Activated naive CD4-positive, alpha-beta T cell treated with anti-CD3 and anti-CD28 coated beads for 36 hours (primary cell): Measurements from ENCODE around the gene PILRB. TPM values are rescaled to one million over a fixed set of nuclear protein-coding genes. Genes with fewer than 3 reads are reported as not detected.

Source experiments
- CTCF ChIA-PET: fragments of 350-600 bp; sonication (Branson Sonifier 250); formaldehyde crosslinking; loops from one replicate; lab custom pipeline; 2021; ENCODE audit warnings: antibody characterized with exemption; lab: Charles Lee
- DNase-seq: peaks from one replicate; pipeline ENCODE4 v3.0.0-alpha.2; 2020
- H3K27ac Mint-ChIP-seq: one replicate; pipeline ENCODE4 v1.8.0; 2021; ENCODE audit warnings: mild to moderate bottlenecking, mixed read lengths
- H3K27me3 Mint-ChIP-seq: one replicate; pipeline ENCODE4 v1.8.0; 2021; ENCODE audit warnings: low read depth, mixed read lengths
- H3K36me3 Mint-ChIP-seq: one replicate; pipeline ENCODE4 v1.8.0; 2021; ENCODE audit warnings: low read depth, mixed read lengths
- H3K4me1 Mint-ChIP-seq: one replicate; pipeline ENCODE4 v1.8.0; 2021; ENCODE audit warnings: low read depth, mixed read lengths
- H3K4me3 Mint-ChIP-seq: one replicate; pipeline ENCODE4 v1.8.0; 2021; ENCODE audit warnings: mild to moderate bottlenecking, moderate library complexity, mixed read lengths
- H3K9me3 Mint-ChIP-seq: one replicate; pipeline ENCODE4 v1.8.0; 2021; ENCODE audit warnings: mixed read lengths
- intact Hi-C: fragments of 100-400 bp; cut with micrococcal nuclease; formaldehyde crosslinking; loops from one replicate; pipeline ENCODE4 v1.15.1; 2023
- total RNA-seq, 2 experiments: library from RNA; stranded (reverse); gene quantifications; one replicate each; pipeline ENCODE4 v1.2.3, GENCODE V29; 2021

The PILRB gene
- total RNA-seq, 2 experiments from 2014 or later: 30.5 to 31.4 TPM

DNA sequence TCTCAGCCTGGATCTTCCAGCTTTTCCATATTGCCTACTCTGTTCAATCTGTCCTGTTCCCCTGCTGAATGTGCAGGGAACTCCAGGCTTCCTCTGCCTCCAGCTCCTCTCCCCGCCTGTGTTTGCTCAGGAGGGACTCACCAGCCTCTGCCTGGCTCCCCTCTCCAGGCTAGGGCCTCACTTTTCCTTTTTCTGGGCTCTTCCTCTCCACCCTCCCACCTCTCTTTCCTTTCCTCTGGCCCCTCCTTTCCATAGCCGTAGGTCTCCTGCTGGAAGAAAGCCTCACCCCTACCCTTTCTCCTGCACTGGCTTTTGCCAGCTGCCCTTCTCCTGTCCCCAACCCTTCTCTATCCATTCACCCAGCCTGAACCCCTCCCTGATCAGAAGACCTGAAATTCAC is 40.3 kb downstream of the PILRB start:
- Mint-ChIP-seq H3K4me1 (peaks cover 28% of the 10 kb centered on the region), H3K27ac (no peak overlapping the region), H3K27me3 (peaks cover 12% of the 10 kb centered on the region), H3K36me3 (no peaks in the 10 kb centered on the region), H3K9me3 (no peaks in the 10 kb centered on the region), H3K4me3 (no peak overlapping the region)
- intact Hi-C loops: no loop called here
- CTCF ChIA-PET: interaction anchor here (0.6 to 3.2 kb wide), 2 partner anchors 9 to 62 kb away, joined by 3 to 14 read pairs; no protein-coding TSS in a partner anchor
- no peak for DNase-seq

GRCh38 chr7:100400041-100400440 is 42.1 kb downstream of the PILRB start:
- Mint-ChIP-seq H3K27me3 (peaks cover 8% of the 10 kb centered on the region), H3K36me3 (no peaks in the 10 kb centered on the region), H3K9me3 (no peaks in the 10 kb centered on the region), H3K4me3 (no peak overlapping the region), H3K4me1 (peaks cover 28% of the 10 kb centered on the region), H3K27ac (no peak overlapping the region)
- CTCF ChIA-PET: interaction anchor here (1.0 kb wide), 1 partner anchor 166 kb away, joined by 3 read pairs; no protein-coding TSS in a partner anchor
- intact Hi-C loops: loop anchor here (1.0 kb wide), 1 partner anchor 50 kb away; no protein-coding TSS in a partner anchor
- DNase-seq: no peak

DNA sequence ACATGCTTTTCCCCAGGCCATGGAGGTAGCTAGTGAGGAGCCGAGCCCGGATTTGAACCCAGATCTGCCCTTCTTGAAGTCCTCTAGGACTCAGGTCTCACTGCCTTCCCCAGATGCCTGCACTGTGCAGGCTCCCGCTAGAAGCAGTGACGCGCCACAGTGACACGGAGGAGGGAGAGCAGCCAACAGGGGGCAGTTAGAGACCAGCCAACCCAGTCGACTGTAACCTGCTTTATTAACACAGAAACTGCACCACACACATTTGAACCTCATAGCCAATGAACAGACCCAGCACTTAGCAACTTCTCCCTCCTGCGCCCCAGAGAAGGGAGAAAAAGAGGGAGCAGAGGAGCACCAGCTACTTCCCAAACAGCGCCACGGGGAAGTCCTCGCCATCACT is 42.7 kb downstream of the PILRB start:
- H3K36me3 Mint-ChIP-seq: no peaks in the 10 kb centered on the region
- peaks cover 27% of the 10 kb centered on the region for H3K4me1 Mint-ChIP-seq
- peaks cover 8% of the 10 kb centered on the region for H3K27me3 Mint-ChIP-seq
- no peak overlapping the region for H3K4me3 Mint-ChIP-seq
- no peak overlapping the region for H3K27ac Mint-ChIP-seq
- DNase-seq: peak; percentile 42
- no peaks in the 10 kb centered on the region for H3K9me3 Mint-ChIP-seq
- intact Hi-C loops: loop anchor here (1.0 kb wide), 1 partner anchor 50 kb away; no protein-coding TSS in a partner anchor
- CTCF ChIA-PET: no interaction called here

- Mint-ChIP-seq H3K27ac (no peak overlapping the region), H3K4me3 (no peak overlapping the region), H3K36me3 (no peaks in the 10 kb centered on the region), H3K4me1 (peaks cover 18% of the 10 kb centered on the region), H3K27me3 (peaks cover 8% of the 10 kb centered on the region), H3K9me3 (no peaks in the 10 kb centered on the region)
- CTCF ChIA-PET: interaction anchor here (0.6 kb wide), 1 partner anchor 158 kb away, joined by 4 read pairs; no protein-coding TSS in a partner anchor
- intact Hi-C loops: no loop called here
- no peak for DNase-seq
Observed at GRCh38 chr7:100401811-100402210, 43.9 kb downstream of the PILRB start.

GRCh38 chr7:100402241-100402640 is 44.3 kb downstream of the PILRB start:
- CTCF ChIA-PET: no interaction called here
- Mint-ChIP-seq H3K9me3 (no peaks in the 10 kb centered on the region), H3K36me3 (no peaks in the 10 kb centered on the region), H3K4me1 (peaks cover 16% of the 10 kb centered on the region), H3K27me3 (peaks cover 8% of the 10 kb centered on the region), H3K27ac (no peak overlapping the region), H3K4me3 (no peak overlapping the region)
- DNase-seq: no peak
- intact Hi-C loops: no loop called here

DNA sequence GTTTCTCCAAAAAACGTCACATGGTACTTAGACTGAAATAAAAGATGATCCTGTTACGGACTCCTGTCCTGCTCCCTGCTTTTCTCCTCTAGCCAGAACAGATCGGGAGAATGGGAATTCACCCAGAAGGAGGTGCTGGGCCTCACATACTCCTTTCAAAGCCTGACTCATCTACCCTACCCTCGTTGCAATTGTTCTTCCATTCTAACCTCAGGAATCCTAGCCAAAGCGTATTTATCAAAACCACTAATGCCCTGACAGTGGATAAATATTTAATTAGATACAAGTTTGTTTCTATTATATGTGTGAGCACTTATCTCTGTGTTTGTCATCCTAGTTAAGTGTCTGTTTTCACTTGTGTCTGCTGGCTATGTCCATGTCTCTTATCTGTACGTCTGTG is 48.9 kb downstream of the PILRB start:
- CTCF ChIA-PET: interaction anchor here (0.8 to 4.0 kb wide), 21 partner anchors 9 to 304 kb away, joined by 3 to 60 read pairs (median 5); partner anchors contain the start of genes PILRB and ZCWPW1
- intact Hi-C loops: loop anchor here (1.0 kb wide), 2 partner anchors 216 to 274 kb away; no protein-coding TSS in a partner anchor
- peaks cover 2% of the 10 kb centered on the region for H3K4me1 Mint-ChIP-seq
- no peak for DNase-seq
- no peaks in the 10 kb centered on the region for H3K27me3 Mint-ChIP-seq
- no peaks in the 10 kb centered on the region for H3K36me3 Mint-ChIP-seq
- no peaks in the 10 kb centered on the region for H3K9me3 Mint-ChIP-seq
- H3K27ac Mint-ChIP-seq: no peak overlapping the region
- no peak overlapping the region for H3K4me3 Mint-ChIP-seq

GRCh38 chr7:100407285-100408180 is 49.6 kb downstream of the PILRB start:
- Mint-ChIP-seq H3K27me3 (no peaks in the 10 kb centered on the region), H3K27ac (no peak overlapping the region), H3K36me3 (no peaks in the 10 kb centered on the region), H3K4me1 (peaks cover 2% of the 10 kb centered on the region), H3K4me3 (no peak overlapping the region), H3K9me3 (no peaks in the 10 kb centered on the region)
- peak; percentile 61 for DNase-seq
- intact Hi-C loops: loop anchor here (1.0 kb wide), 2 partner anchors 217 to 275 kb away; no protein-coding TSS in a partner anchor
- CTCF ChIA-PET: interaction anchor here (0.6 to 4.0 kb wide), 32 partner anchors 9 to 564 kb away, joined by 3 to 60 read pairs (median 4); partner anchors contain the start of genes LAMTOR4, PILRB and ZCWPW1

- Mint-ChIP-seq H3K27ac (no peak overlapping the region), H3K4me1 (peaks cover 2% of the 10 kb centered on the region), H3K27me3 (no peaks in the 10 kb centered on the region), H3K4me3 (no peak overlapping the region), H3K36me3 (no peaks in the 10 kb centered on the region), H3K9me3 (no peaks in the 10 kb centered on the region)
- CTCF ChIA-PET: no interaction called here
- no peak for DNase-seq
- intact Hi-C loops: no loop called here
Observed at GRCh38 chr7:100411101-100411500, 53.2 kb downstream of the PILRB start.

DNA sequence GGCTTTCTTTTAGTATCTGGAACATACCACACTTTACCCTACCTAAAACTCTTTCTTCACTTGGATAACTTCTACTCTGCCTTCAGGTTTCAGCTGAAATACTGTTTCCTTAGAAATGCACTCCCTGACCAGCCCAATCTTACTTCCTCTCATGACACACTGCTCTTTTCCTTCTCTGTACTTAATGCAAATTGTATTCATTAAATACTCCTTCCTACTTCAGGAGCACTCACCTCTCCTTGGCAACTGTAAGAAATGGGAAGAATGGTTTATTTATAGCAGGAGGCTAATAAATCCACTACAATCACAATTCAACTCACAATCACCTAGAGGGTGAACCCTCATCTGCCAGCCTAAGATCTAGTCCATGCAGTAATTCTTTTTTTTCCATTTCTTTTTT is 55.4 kb downstream of the PILRB start:
- no peaks in the 10 kb centered on the region for H3K27me3 Mint-ChIP-seq
- intact Hi-C loops: no loop called here
- H3K4me1 Mint-ChIP-seq: no peaks in the 10 kb centered on the region
- CTCF ChIA-PET: no interaction called here
- no peak overlapping the region for H3K4me3 Mint-ChIP-seq
- no peak overlapping the region for H3K27ac Mint-ChIP-seq
- DNase-seq: no peak
- H3K9me3 Mint-ChIP-seq: no peaks in the 10 kb centered on the region
- H3K36me3 Mint-ChIP-seq: no peaks in the 10 kb centered on the region

- no peaks in the 10 kb centered on the region for H3K9me3 Mint-ChIP-seq
- H3K4me3 Mint-ChIP-seq: no peak overlapping the region
- H3K4me1 Mint-ChIP-seq: no peaks in the 10 kb centered on the region
- no peak overlapping the region for H3K27ac Mint-ChIP-seq
- intact Hi-C loops: no loop called here
- no peaks in the 10 kb centered on the region for H3K27me3 Mint-ChIP-seq
- no peaks in the 10 kb centered on the region for H3K36me3 Mint-ChIP-seq
- no peak for DNase-seq
- CTCF ChIA-PET: no interaction called here
Observed at GRCh38 chr7:100413889-100414288, 56.0 kb downstream of the PILRB start.

DNA sequence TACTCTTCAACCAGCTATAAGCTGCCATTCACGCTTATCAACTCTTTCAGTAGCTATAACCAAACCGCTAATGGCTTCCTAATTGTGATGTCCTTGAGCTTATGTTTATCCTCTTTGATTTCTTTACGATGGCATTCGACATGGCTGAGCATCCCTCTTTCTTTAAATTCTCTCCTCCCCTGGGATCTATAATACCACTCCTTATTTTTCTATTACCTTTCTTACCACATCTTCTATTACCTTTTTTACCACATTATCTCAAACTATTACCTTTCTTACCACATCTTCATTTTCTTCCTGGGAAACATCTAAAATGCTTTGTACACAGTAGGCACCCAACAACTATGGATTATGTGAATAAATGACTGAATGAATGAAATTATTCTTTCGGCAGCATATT is 57.5 kb downstream of the PILRB start:
- Mint-ChIP-seq H3K36me3 (no peaks in the 10 kb centered on the region), H3K9me3 (no peaks in the 10 kb centered on the region), H3K4me3 (no peak overlapping the region), H3K27ac (no peak overlapping the region), H3K4me1 (no peaks in the 10 kb centered on the region), H3K27me3 (no peaks in the 10 kb centered on the region)
- intact Hi-C loops: no loop called here
- no peak for DNase-seq
- CTCF ChIA-PET: interaction anchor here (0.6 to 2.2 kb wide), 3 partner anchors 8 to 126 kb away, joined by 3 to 10 read pairs (median 4); no protein-coding TSS in a partner anchor
